H1 (cell line): Measurements from ENCODE around the gene L3MBTL3. TPM values are rescaled to one million over a fixed set of nuclear protein-coding genes. Genes with fewer than 3 reads are reported as not detected.

Experiments used
- CTCF ChIA-PET: fragments of 300-600 bp; sonication (Branson Sonifier 250); formaldehyde crosslinking; loops from one replicate; lab custom pipeline; 2021; ENCODE audit not compliant: partially characterized antibody; lab: Charles Lee
- POLR2A ChIA-PET: fragments of 300-600 bp; sonication (Branson Sonifier 250); formaldehyde crosslinking; loops from one replicate; lab custom pipeline; 2021; ENCODE audit warnings: inconsistent platforms; ENCODE audit not compliant: partially characterized antibody; lab: Charles Lee
- DNase-seq, 2 experiments: peaks; one replicate each; pipeline versions ENCODE4 v3.0.0 to v3.0.0-alpha.2; 2010 to 2022; ENCODE audit warnings: low spot score in 2 of 2, low read depth in 1 of 2, mixed read lengths in 1 of 2
- FAIRE-seq: peaks from 2 replicates; lab custom pipeline; 2011; peaks lifted over from hg19 to GRCh38; lab: Jason Lieb, UNC
- H2AFZ ChIP-seq: 2 replicates; pipeline ENCODE4 v1.8.1; 2012; ENCODE audit warnings: low read length, inconsistent platforms
- H2AK5ac ChIP-seq: 2 replicates; pipeline ENCODE4 v1.6.1; 2013; ENCODE audit warnings: low read depth, low read length
- H2BK120ac ChIP-seq: replicated peaks from 2 replicates; pipeline ENCODE3; 2013; ENCODE audit warnings: low read depth, low read length, inconsistent platforms
- H2BK12ac ChIP-seq: 2 replicates; pipeline ENCODE4 v1.6.1; 2013; ENCODE audit warnings: low read depth, low read length
- H2BK15ac ChIP-seq: 2 replicates; pipeline ENCODE4 v1.6.1; 2013; ENCODE audit warnings: low read length
- H2BK20ac ChIP-seq: 2 replicates; pipeline ENCODE4 v1.6.1; 2013; ENCODE audit warnings: low read length
- H2BK5ac ChIP-seq: 2 replicates; pipeline ENCODE4 v1.6.1; 2013; ENCODE audit warnings: low read depth, low read length
- H3K14ac ChIP-seq: 2 replicates; pipeline ENCODE4 v1.6.1; 2013; ENCODE audit warnings: inconsistent platforms; ENCODE audit not compliant: insufficient read length
- H3K18ac ChIP-seq: 2 replicates; pipeline ENCODE4 v1.6.1; 2013; ENCODE audit warnings: low read length; ENCODE audit errors: extremely low read depth
- H3K23ac ChIP-seq: 2 replicates; pipeline ENCODE4 v1.6.1; 2013; ENCODE audit warnings: inconsistent platforms; ENCODE audit not compliant: insufficient read length
- H3K23me2 ChIP-seq: 2 replicates; pipeline ENCODE4 v1.6.1; 2013; ENCODE audit warnings: low read depth, low read length
- H3K27ac ChIP-seq: 2 replicates; pipeline ENCODE4 v1.6.1; 2011; ENCODE audit warnings: low read depth, low read length, inconsistent platforms
- H3K27me3 ChIP-seq, 4 experiments: replicated peaks in 1 of 4; 1 replicate in 1 of 4; 2 replicates in 3 of 4; pipeline versions ENCODE4 v1.6.1 to v1.8.1; 2011 to 2013; ENCODE audit warnings: low read length in 3 of 4, mild to moderate bottlenecking in 3 of 4, inconsistent platforms in 2 of 4, mixed read lengths in 2 of 4, moderate library complexity in 1 of 4; ENCODE audit not compliant: control insufficient read depth in 3 of 4, insufficient read depth in 3 of 4; ENCODE audit errors: extremely low read depth in 1 of 4
- H3K36me3 ChIP-seq, 4 experiments: 2 replicates each; pipeline versions ENCODE4 v1.6.1 to v1.8.1; 2011 to 2013; ENCODE audit warnings: mild to moderate bottlenecking in 4 of 4, low read length in 3 of 4, moderate library complexity in 2 of 4, control low read depth in 1 of 4, inconsistent platforms in 1 of 4; ENCODE audit not compliant: insufficient read depth in 4 of 4, control insufficient read depth in 2 of 4
- H3K4ac ChIP-seq: replicated peaks from 2 replicates; pipeline ENCODE3; 2013; ENCODE audit warnings: low read length, low read depth, mixed read lengths, inconsistent platforms; ENCODE audit not compliant: insufficient read length
- H3K4me1 ChIP-seq, 4 experiments: replicated peaks in 1 of 4; 1 replicate in 1 of 4; 2 replicates in 3 of 4; pipeline versions ENCODE4 v1.6.1 to v1.8.1; 2011 to 2013; ENCODE audit warnings: low read length in 3 of 4, inconsistent platforms in 2 of 4, mixed read lengths in 1 of 4; ENCODE audit not compliant: insufficient read depth in 4 of 4, control insufficient read depth in 3 of 4
- H3K4me2 ChIP-seq, 2 experiments: 2 replicates each; pipeline versions ENCODE4 v1.6.1 to v1.8.1; 2011 to 2013; ENCODE audit warnings: low read depth in 2 of 2, low read length in 2 of 2, control low read depth in 1 of 2, inconsistent platforms in 1 of 2, mild to moderate bottlenecking in 1 of 2; ENCODE audit not compliant: insufficient read depth in 1 of 2
- H3K4me3 ChIP-seq, 4 experiments: fragments of 200-600, 300-600 bp in 1 of 4; sonication (generic), shearing (Covaris generic), sonication (Bioruptor Twin) in 1 of 4; 2 replicates each; pipeline versions ENCODE4 v1.5.1 to v1.8.1; 2011 to 2016; ENCODE audit warnings: low read length in 4 of 4, low read depth in 3 of 4, control low read depth in 2 of 4, inconsistent platforms in 2 of 4, mild to moderate bottlenecking in 2 of 4, mixed read lengths in 1 of 4, moderate library complexity in 1 of 4; ENCODE audit not compliant: insufficient read depth in 2 of 4; ENCODE audit errors: extremely low read depth in 1 of 4
- H3K56ac ChIP-seq: replicated peaks from 2 replicates; pipeline ENCODE3; 2013; ENCODE audit warnings: low read depth, mild to moderate bottlenecking, mixed read lengths, low read length, inconsistent platforms; ENCODE audit not compliant: insufficient read length
- H3K79me1 ChIP-seq: 2 replicates; pipeline ENCODE4 v1.6.1; 2013; ENCODE audit warnings: low read depth, low read length, control low read depth
- H3K79me2 ChIP-seq, 2 experiments: 2 replicates each; pipeline versions ENCODE4 v1.6.1 to v1.8.1; 2012 to 2013; ENCODE audit warnings: low read length in 2 of 2, mild to moderate bottlenecking in 2 of 2, inconsistent platforms in 1 of 2; ENCODE audit not compliant: insufficient read depth in 2 of 2, control insufficient read depth in 1 of 2
- H3K9ac ChIP-seq, 4 experiments: replicated peaks in 1 of 4; 1 replicate in 1 of 4; 2 replicates in 3 of 4; pipeline versions ENCODE4 v1.6.1 to v1.8.1; 2011 to 2013; ENCODE audit warnings: low read depth in 3 of 4, low read length in 3 of 4, control low read depth in 2 of 4, mild to moderate bottlenecking in 2 of 4, moderate library complexity in 2 of 4, inconsistent platforms in 1 of 4; ENCODE audit errors: extremely low read depth in 1 of 4
- H3K9me3 ChIP-seq, 2 experiments: 2 replicates each; pipeline versions ENCODE4 v1.6.1 to v1.8.1; 2012 to 2013; ENCODE audit warnings: mild to moderate bottlenecking in 2 of 2, moderate library complexity in 2 of 2, control low read depth in 1 of 2, inconsistent platforms in 1 of 2, low read depth in 1 of 2, low read length in 1 of 2, mixed read lengths in 1 of 2; ENCODE audit not compliant: insufficient read depth in 2 of 2
- H4K20me1 ChIP-seq, 2 experiments: replicated peaks in 1 of 2; 2 replicates each; pipeline versions ENCODE3 to v1.8.1; 2011 to 2013; ENCODE audit warnings: inconsistent platforms in 2 of 2, low read length in 2 of 2, mild to moderate bottlenecking in 1 of 2; ENCODE audit not compliant: insufficient read depth in 2 of 2, control insufficient read depth in 1 of 2
- H4K5ac ChIP-seq: 2 replicates; pipeline ENCODE4 v1.6.1; 2013; ENCODE audit warnings: low read length, low read depth, mixed read lengths, inconsistent platforms; ENCODE audit not compliant: insufficient read length
- H4K8ac ChIP-seq: 2 replicates; pipeline ENCODE4 v1.8.0; 2013; ENCODE audit warnings: mild to moderate bottlenecking, moderate library complexity, low read length, inconsistent platforms; ENCODE audit not compliant: insufficient read depth; ENCODE audit errors: extremely low read depth
- H4K91ac ChIP-seq: replicated peaks from 2 replicates; pipeline ENCODE3; 2013; ENCODE audit warnings: low read length, mixed read lengths, inconsistent platforms; ENCODE audit not compliant: insufficient read length
- POLR2AphosphoS5 ChIP-seq: IDR thresholded peaks from 2 replicates; pipeline ENCODE4 v1.6.1; 2011; ENCODE audit warnings: low read depth, low read length
- SIN3A ChIP-seq, 2 experiments: IDR thresholded peaks in 1 of 2; conservative IDR thresholded peaks in 1 of 2; 2 replicates each; pipeline ENCODE4 v1.6.1; 2011 to 2012; ENCODE audit warnings: low read length in 2 of 2, improper control_type of control experiment in 1 of 2, low read depth in 1 of 2, mild to moderate bottlenecking in 1 of 2
- WGBS, 2 experiments: shearing (Covaris generic) in 1 of 2; methylation state at CpG; one replicate each; pipeline versions ENCODE4 v1.1.6 to v1.1.7; 2013 to 2015; ENCODE audit warnings: low lambda C conversion rate in 2 of 2, mixed read lengths in 2 of 2, inconsistent platforms in 1 of 2, low coverage in 1 of 2, missing lambda C conversion rate in 1 of 2; ENCODE audit not compliant: insufficient replicate concordance in 2 of 2, insufficient coverage in 1 of 2, insufficient read length in 1 of 2; ENCODE audit errors: extremely low coverage in 1 of 2, missing lambda C conversion rate in 1 of 2; 5-methylcytosine and 5-hydroxymethylcytosine counted together
- polyA plus RNA-seq, 7 experiments: library from polyadenylated mRNA; depleted of rRNA in 3 of 7; stranded (reverse) in 5 of 7; unstranded in 2 of 7; fragments of >200 nt in 5 of 7; fragments of 200-250 nt in 2 of 7; gene quantifications; 1 replicate in 5 of 7; 2 replicates in 1 of 7; 4 replicates in 1 of 7; pipeline versions ENCODE4 v1.2.1 to v1.2.3, GENCODE V29; 2011 to 2013; ENCODE audit warnings: missing spikeins in 2 of 7, mixed read lengths in 2 of 7
- total RNA-seq: library from RNA; stranded (reverse); fragmentation: NEBNext Ultra II Directional; extraction: Animal tissue kit (Norgen Biotek cat#: 25700); gene quantifications from 2 replicates; pipeline ENCODE4 v1.2.1, GENCODE V29; 2021
- TF ChIP-seq, protein P1 (sequence below), 3 experiments: IDR thresholded peaks; 1 replicate in 2 of 3; 2 replicates in 1 of 3; pipeline versions ENCODE4 v1.5.1 to v1.6.1; 2011; ENCODE audit warnings: low read length in 3 of 3, mild to moderate bottlenecking in 3 of 3, inconsistent platforms in 2 of 3, low read depth in 1 of 3, moderate library complexity in 1 of 3; ENCODE audit not compliant: insufficient read depth in 1 of 3; ENCODE audit errors: control extremely low read depth in 1 of 3

L3MBTL3 gene
- total and polyA plus RNA-seq, 2 of the 8 experiments (the other 6 are each of a cell fraction or from before 2014, with no cell fraction given), result 3.9 to 17.2 TPM

DNA sequence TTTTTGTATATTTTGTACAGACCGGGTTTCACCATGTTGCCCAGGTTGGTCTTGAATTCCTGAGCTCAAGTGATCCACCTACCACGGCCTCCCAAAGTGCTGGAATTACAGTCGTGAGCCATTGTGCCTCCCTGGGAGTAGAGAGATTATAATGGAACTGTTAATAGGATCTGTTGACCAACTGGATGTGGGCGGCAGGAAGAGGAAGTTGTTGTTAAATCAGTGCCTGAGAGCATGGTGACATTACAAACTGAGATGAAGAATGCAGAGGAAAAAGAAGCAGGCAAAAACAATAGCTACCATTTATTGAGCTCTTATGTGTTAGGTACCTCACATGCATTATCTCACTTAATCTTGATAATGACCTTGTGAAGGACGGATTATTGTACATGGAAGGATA lies 9.2 kb upstream of the L3MBTL3 start:
- H3K9ac ChIP-seq, result no peak overlapping the region
- H2BK12ac ChIP-seq, result no peak overlapping the region
- ChIA-PET CTCF (interaction anchor here (0.8 to 2.2 kb wide), 4 partner anchors 12 to 411 kb away, joined by 3 to 7 read pairs (median 4); no protein-coding TSS in a partner anchor), POLR2A (interaction anchor here (1.2 kb wide), 1 partner anchor 10 kb away, joined by 3 read pairs; no protein-coding TSS in a partner anchor)
- 92% methylated on average over 5 of the region's 5 CpGs; no CpG with 5 or more reads in 1 of the 2 experiments for WGBS, 2 experiments
- H3K23ac ChIP-seq, result no peak overlapping the region
- H3K79me1 ChIP-seq, result no peaks in the 10 kb centered on the region
- no peak overlapping the region for H3K14ac ChIP-seq
- no peak overlapping the region for H4K91ac ChIP-seq
- no peak overlapping the region for H2AK5ac ChIP-seq
- no peak overlapping the region for H3K56ac ChIP-seq
- H3K4me2 ChIP-seq, result no peak overlapping the region
- no peak overlapping the region for H3K4me3 ChIP-seq
- H2AFZ ChIP-seq, result 0 out of 2 replicates have a peak overlapping the region, but pooled peaks have one; percentile 13
- TF ChIP-seq SIN3A (conservative IDR thresholded peaks at IDR 0.05 in 1 of 2, IDR thresholded peaks at IDR 0.05 in 1 of 2; ENCODE audit: low read depth in 1 of 2, low read length in 2 of 2) (no peak), POLR2AphosphoS5 (no peak)
- TF ChIP-seq, protein P1, sequence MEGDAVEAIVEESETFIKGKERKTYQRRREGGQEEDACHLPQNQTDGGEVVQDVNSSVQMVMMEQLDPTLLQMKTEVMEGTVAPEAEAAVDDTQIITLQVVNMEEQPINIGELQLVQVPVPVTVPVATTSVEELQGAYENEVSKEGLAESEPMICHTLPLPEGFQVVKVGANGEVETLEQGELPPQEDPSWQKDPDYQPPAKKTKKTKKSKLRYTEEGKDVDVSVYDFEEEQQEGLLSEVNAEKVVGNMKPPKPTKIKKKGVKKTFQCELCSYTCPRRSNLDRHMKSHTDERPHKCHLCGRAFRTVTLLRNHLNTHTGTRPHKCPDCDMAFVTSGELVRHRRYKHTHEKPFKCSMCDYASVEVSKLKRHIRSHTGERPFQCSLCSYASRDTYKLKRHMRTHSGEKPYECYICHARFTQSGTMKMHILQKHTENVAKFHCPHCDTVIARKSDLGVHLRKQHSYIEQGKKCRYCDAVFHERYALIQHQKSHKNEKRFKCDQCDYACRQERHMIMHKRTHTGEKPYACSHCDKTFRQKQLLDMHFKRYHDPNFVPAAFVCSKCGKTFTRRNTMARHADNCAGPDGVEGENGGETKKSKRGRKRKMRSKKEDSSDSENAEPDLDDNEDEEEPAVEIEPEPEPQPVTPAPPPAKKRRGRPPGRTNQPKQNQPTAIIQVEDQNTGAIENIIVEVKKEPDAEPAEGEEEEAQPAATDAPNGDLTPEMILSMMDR (IDR thresholded peaks at IDR 0.05; ENCODE audit: control extremely low read depth in 1 of 3, insufficient read depth in 1 of 3, low read depth in 1 of 3, low read length in 3 of 3), result no peak
- H3K9me3 ChIP-seq, result no peaks in the 10 kb centered on the region
- no peak for FAIRE-seq
- H4K8ac ChIP-seq, result no peak overlapping the region
- no peaks in the 10 kb centered on the region for H3K36me3 ChIP-seq
- DNase-seq, result no peak
- H3K4ac ChIP-seq, result no peak overlapping the region
- H2BK120ac ChIP-seq, result no peak overlapping the region
- H4K5ac ChIP-seq, result no peak overlapping the region
- no peak overlapping the region for H2BK20ac ChIP-seq
- H3K79me2 ChIP-seq, result no peaks in the 10 kb centered on the region
- H3K23me2 ChIP-seq, result no peaks in the 10 kb centered on the region
- H4K20me1 ChIP-seq, result no peaks in the 10 kb centered on the region
- no peaks in the 10 kb centered on the region; a peak in 1 of 7 replicates for H3K4me1 ChIP-seq
- H3K27me3 ChIP-seq, result peaks cover 0 to 1% (median 0%) of the 10 kb centered on the region in 4 experiments; a peak in 1 of 7 replicates
- no peak overlapping the region for H3K18ac ChIP-seq
- no peak overlapping the region for H2BK5ac ChIP-seq
- no peak overlapping the region for H3K27ac ChIP-seq
- H2BK15ac ChIP-seq, result no peak overlapping the region
